Osteocyte (in vitro differentiated cells): ENCODE results near the gene CD22. TPM values are rescaled to one million over a fixed set of nuclear protein-coding genes. Genes with fewer than 3 reads are reported as not detected.

Experiments
- DNase-seq: peaks from one replicate; pipeline ENCODE4 v3.0.0; 2021; ENCODE audit warnings: mixed read lengths; ENCODE audit not compliant: unreplicated experiment; ENCODE audit errors: extremely low spot score
- H3K27ac Mint-ChIP-seq: one replicate; pipeline ENCODE4 v1.8.0; 2021; ENCODE audit warnings: mild to moderate bottlenecking, mixed read lengths; ENCODE audit not compliant: unreplicated experiment
- H3K27me3 Mint-ChIP-seq: one replicate; pipeline ENCODE4 v1.8.0; 2021; ENCODE audit warnings: mixed read lengths; ENCODE audit not compliant: unreplicated experiment
- H3K36me3 Mint-ChIP-seq: one replicate; pipeline ENCODE4 v1.8.0; 2021; ENCODE audit warnings: mixed read lengths; ENCODE audit not compliant: unreplicated experiment
- H3K4me1 Mint-ChIP-seq: one replicate; pipeline ENCODE4 v1.8.0; 2021; ENCODE audit warnings: mixed read lengths; ENCODE audit not compliant: unreplicated experiment
- H3K4me3 Mint-ChIP-seq: one replicate; pipeline ENCODE4 v1.8.0; 2021; ENCODE audit warnings: mild to moderate bottlenecking, moderate library complexity, mixed read lengths; ENCODE audit not compliant: unreplicated experiment
- H3K9me3 Mint-ChIP-seq: one replicate; pipeline ENCODE4 v1.8.0; 2021; ENCODE audit warnings: mixed read lengths; ENCODE audit not compliant: unreplicated experiment
- total RNA-seq: library from RNA; stranded (reverse); gene quantifications from 2 replicates; pipeline ENCODE4 v1.2.1, GENCODE V29; 2021
- TF ChIP-seq, protein P1 (sequence below): fragments of 200-600 bp; sonication (generic); IDR thresholded peaks from 2 replicates; pipeline ENCODE4 v1.5.0; 2021; ENCODE audit warnings: antibody characterized with exemption, mild to moderate bottlenecking, moderate library complexity

CD22 gene
- total RNA-seq, 1 donor from 2014 or later = not detected

DNA sequence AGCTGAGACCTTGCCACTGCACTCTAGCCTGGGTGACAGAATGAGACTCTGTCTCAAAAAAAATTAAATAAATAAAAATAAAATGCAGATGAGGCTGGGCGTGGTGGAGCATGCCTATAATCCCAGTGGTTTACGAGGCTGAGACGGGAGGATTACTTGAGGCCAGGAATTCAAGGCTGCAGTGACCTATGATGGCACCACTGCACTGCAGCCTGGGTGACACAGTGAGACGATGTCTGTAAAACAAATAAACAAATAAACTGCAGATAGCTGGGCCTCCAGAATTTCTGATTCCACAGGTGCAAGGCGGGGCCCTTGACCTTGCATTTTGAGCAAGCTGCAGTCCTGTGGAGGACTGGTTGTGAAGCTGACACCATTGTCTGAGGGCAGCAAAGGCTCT, 40.1 kb upstream of the CD22 start:
- no peak overlapping the region for H3K27ac Mint-ChIP-seq
- no peaks in the 10 kb centered on the region for H3K9me3 Mint-ChIP-seq
- DNase-seq = no peak
- TF ChIP-seq, protein P1, sequence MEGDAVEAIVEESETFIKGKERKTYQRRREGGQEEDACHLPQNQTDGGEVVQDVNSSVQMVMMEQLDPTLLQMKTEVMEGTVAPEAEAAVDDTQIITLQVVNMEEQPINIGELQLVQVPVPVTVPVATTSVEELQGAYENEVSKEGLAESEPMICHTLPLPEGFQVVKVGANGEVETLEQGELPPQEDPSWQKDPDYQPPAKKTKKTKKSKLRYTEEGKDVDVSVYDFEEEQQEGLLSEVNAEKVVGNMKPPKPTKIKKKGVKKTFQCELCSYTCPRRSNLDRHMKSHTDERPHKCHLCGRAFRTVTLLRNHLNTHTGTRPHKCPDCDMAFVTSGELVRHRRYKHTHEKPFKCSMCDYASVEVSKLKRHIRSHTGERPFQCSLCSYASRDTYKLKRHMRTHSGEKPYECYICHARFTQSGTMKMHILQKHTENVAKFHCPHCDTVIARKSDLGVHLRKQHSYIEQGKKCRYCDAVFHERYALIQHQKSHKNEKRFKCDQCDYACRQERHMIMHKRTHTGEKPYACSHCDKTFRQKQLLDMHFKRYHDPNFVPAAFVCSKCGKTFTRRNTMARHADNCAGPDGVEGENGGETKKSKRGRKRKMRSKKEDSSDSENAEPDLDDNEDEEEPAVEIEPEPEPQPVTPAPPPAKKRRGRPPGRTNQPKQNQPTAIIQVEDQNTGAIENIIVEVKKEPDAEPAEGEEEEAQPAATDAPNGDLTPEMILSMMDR = no peak
- H3K27me3 Mint-ChIP-seq = peaks cover 16% of the 10 kb centered on the region
- no peak overlapping the region for H3K4me3 Mint-ChIP-seq
- H3K4me1 Mint-ChIP-seq = no peaks in the 10 kb centered on the region
- no peaks in the 10 kb centered on the region for H3K36me3 Mint-ChIP-seq

DNA sequence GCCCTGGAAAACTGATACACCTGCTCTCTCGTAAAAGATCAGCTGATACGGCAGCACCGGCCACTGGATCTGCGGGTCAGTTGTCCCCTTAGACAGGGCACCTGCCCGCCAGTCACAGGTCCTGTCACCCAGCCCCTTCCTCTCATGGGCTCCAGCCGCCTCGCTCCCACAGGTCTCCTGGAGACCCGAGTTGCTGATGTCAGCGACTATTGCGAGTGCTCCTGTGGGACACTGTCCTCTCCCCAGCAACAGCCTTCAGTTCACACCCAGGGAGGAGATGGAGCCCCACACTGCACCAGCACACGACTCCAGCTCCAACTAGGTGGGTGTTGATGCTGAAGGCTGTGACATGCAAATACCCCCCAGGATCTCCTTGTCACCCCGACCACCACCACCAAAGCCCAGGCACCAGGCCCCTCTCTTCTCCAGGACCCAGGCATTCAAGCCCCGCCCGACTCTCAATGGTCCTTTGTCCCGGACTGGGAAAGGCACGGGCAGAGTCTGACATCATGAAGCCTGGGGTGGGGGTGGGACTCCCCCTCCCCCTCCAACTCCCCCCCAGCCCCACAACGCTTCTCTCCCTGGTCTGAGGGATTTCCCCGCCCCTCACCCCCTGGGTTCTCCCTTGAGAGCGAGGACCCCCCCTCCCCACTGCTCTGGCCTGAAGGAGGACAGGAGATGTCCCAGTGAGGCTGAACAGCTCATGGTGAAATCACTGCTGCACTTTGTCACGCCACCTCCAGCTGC, 38.4 kb upstream of the CD22 start:
- no peaks in the 10 kb centered on the region for H3K36me3 Mint-ChIP-seq
- no peak for DNase-seq
- no peaks in the 10 kb centered on the region for H3K9me3 Mint-ChIP-seq
- peaks cover 14% of the 10 kb centered on the region for H3K27me3 Mint-ChIP-seq
- H3K4me1 Mint-ChIP-seq = no peaks in the 10 kb centered on the region
- H3K4me3 Mint-ChIP-seq = no peak overlapping the region
- no peak overlapping the region for H3K27ac Mint-ChIP-seq
- TF ChIP-seq, protein P1 = no peak

DNA sequence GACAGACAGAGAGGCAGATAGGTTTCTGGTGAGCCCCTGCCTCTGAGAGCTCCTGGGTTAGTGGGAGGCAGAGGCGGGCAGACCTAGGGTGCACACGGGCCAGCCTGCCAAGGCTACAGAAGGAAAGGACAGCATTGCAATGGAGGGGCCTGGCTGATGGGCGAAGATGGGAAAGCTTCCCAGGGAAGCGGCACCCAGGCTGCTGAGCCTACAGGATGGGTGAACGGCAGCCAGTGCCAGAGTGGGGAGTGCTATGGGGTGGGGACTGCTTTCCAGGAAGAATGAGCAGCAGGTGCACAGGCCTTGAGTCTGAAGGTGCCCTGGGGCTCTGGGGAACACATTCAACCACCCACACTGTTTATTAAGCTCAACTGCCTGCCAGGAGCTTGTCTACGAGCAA, 37.7 kb upstream of the CD22 start:
- no peak overlapping the region for H3K27ac Mint-ChIP-seq
- H3K4me3 Mint-ChIP-seq = no peak overlapping the region
- no peaks in the 10 kb centered on the region for H3K4me1 Mint-ChIP-seq
- no peaks in the 10 kb centered on the region for H3K36me3 Mint-ChIP-seq
- H3K9me3 Mint-ChIP-seq = no peaks in the 10 kb centered on the region
- peaks cover 14% of the 10 kb centered on the region for H3K27me3 Mint-ChIP-seq
- TF ChIP-seq, protein P1 = no peak
- DNase-seq = no peak

DNA sequence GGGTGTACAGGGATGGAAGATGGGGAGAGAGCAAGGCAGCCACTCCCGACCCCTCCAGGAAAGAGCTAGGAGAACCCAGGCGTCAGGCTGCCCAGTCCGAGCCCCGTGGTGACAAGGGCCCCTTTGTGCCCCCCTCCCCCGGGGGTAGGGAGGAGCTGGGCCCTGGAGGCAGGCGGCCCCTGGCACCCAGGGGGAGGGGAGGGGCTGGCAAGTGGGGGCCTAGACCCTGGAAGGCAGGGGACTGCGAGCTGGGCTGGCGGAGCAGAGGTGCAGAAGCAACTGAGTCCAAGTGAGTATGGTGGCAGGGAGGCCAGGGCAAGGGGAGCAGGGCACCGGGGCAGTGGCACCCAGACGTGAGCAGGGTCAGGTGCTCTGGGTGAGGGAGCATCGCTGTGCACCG, 37.1 kb upstream of the CD22 start, which contains the start of gene MAG:
TSS of gene MAG (plus strand) at position 246 of the 400 bp plus-strand sequence. CDS start 3,248 bp downstream, outside the sequence.
- H3K36me3 Mint-ChIP-seq = no peaks in the 10 kb centered on the region
- peaks cover 14% of the 10 kb centered on the region for H3K27me3 Mint-ChIP-seq
- TF ChIP-seq, protein P1 = no peak
- DNase-seq = no peak
- no peak within 1 kb of the TSS for H3K27ac Mint-ChIP-seq
- no peaks in the 10 kb centered on the region for H3K9me3 Mint-ChIP-seq
- H3K4me3 Mint-ChIP-seq = no peak within 1 kb of the TSS
- H3K4me1 Mint-ChIP-seq = no peaks in the 10 kb centered on the region

DNA sequence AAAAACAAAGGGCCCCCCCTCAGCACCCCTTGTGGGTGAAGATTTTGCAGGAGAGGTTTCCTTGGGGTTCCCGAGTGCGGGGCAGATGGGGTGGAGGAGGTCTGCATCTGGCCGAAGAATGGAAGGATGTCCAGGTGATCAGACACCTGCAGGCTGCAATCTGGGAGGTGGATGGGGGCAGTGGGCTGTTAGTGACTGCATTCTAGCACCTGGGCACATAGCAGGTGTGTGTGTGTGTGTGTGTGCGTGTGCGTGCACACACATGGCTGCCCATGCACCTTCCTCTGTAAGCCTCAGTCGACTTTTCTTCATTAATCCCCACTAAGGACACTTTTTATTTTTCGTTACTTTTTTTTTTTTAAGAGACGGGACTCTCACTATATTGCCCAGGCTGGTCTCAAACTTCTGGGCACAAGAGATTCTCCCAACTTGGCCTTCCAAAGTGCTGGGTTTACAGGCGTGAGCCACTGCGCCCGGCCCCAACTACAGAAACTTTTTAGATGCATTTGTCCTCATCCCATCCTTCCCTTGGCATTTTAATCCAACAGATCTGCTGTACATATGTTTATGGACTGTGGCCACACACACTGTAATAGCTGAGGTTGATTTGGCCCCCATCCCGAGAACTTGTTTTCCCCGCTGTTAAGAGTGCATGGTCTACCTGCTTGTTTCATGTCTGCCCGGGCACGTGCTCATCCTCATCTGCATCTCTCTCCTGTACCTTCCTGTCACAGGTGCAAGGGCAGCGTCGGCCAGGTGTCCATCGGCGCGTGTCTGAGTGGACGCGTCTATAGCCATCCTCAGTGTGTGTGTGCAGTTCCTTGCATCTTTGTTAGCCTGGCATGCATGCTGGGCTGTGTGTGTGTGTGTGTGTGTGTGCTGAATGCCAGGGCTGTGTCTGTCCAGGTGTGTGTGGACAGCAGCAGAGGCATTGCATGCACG, 36.3 kb upstream of the CD22 start:
- no peaks in the 10 kb centered on the region for H3K4me1 Mint-ChIP-seq
- no peak for DNase-seq
- no peaks in the 10 kb centered on the region for H3K9me3 Mint-ChIP-seq
- peaks cover 14% of the 10 kb centered on the region for H3K27me3 Mint-ChIP-seq
- no peaks in the 10 kb centered on the region for H3K36me3 Mint-ChIP-seq
- H3K27ac Mint-ChIP-seq = no peak overlapping the region
- TF ChIP-seq, protein P1 = no peak
- H3K4me3 Mint-ChIP-seq = no peak overlapping the region
